Kidney (tissue), 14 donors: ENCODE data around the gene ZKSCAN5. TPM values are rescaled to one million over a fixed set of nuclear protein-coding genes. Genes with fewer than 3 reads are reported as not detected.

ENCODE experiments used
- DNase-seq, 5 donors: peaks; one replicate each; pipeline ENCODE4 v3.0.0-alpha.2; 2013 to 2020
- FAIRE-seq: peaks from 2 replicates; lab custom pipeline; 2012; peaks lifted over from hg19 to GRCh38; lab: Jason Lieb, UNC
- H3K27ac ChIP-seq, 2 donors: one replicate each; pipeline ENCODE4 v1.7.0; 2013; ENCODE audit warnings: low read depth in 2 of 2, low read length in 2 of 2, inconsistent platforms in 1 of 2
- H3K27me3 ChIP-seq: one replicate; pipeline ENCODE4 v1.7.1; 2013; ENCODE audit warnings: low read length, inconsistent platforms; ENCODE audit not compliant: control insufficient read depth, insufficient read depth
- H3K36me3 ChIP-seq, 3 donors: one replicate each; pipeline versions ENCODE4 v1.7.0 to v1.7.1; 2013; ENCODE audit warnings: low read length in 3 of 3, control low read depth in 1 of 3, inconsistent platforms in 1 of 3; ENCODE audit not compliant: insufficient read depth in 3 of 3, control insufficient read depth in 2 of 3
- H3K4me1 ChIP-seq, 3 donors: one replicate each; pipeline versions ENCODE4 v1.7.0 to v1.7.1; 2013; ENCODE audit warnings: low read length in 3 of 3, inconsistent platforms in 1 of 3, low read depth in 1 of 3; ENCODE audit not compliant: control insufficient read depth in 2 of 3, insufficient read depth in 2 of 3
- H3K4me3 ChIP-seq, 3 donors: one replicate each; pipeline versions ENCODE4 v1.7.0 to v1.8.1; 2013; ENCODE audit warnings: low read length in 3 of 3, control low read depth in 1 of 3, inconsistent platforms in 1 of 3
- H3K9ac ChIP-seq, 3 donors: one replicate each; pipeline versions ENCODE4 v1.7.0 to v1.7.1; 2013; ENCODE audit warnings: low read length in 3 of 3, control low read depth in 1 of 3, inconsistent platforms in 1 of 3
- H3K9me3 ChIP-seq, 3 donors: one replicate each; pipeline versions ENCODE4 v1.7.0 to v1.7.1; 2013; ENCODE audit warnings: low read length in 3 of 3, control low read depth in 1 of 3, inconsistent platforms in 1 of 3; ENCODE audit not compliant: control insufficient read depth in 2 of 3, insufficient read depth in 1 of 3
- CTCF ChIP-seq: IDR thresholded peaks from 3 replicates; pipeline ENCODE4 v1.5.1; 2012; ENCODE audit warnings: mild to moderate bottlenecking, moderate library complexity, borderline replicate concordance; ENCODE audit not compliant: insufficient read depth; ENCODE audit errors: extremely low read depth
- intact Hi-C: fragments of 100-400 bp; cut with DNase I; formaldehyde crosslinking; loops from one replicate; pipeline ENCODE4 v1.11.1; 2022
- polyA plus RNA-seq: library from polyadenylated mRNA; stranded (reverse); fragments of 350-450 nt; fragmentation: Illumina TruSeq; extraction: RNeasy Lipid Tissue Mini Kit (QIAGEN cat#74804); gene quantifications from one replicate; pipeline ENCODE4 v1.2.3, GENCODE V29; 2014; ENCODE audit warnings: low read depth, low replicate concordance; ENCODE audit not compliant: insufficient read depth
- total RNA-seq: library from RNA; stranded (reverse); fragmentation: NEBNext Ultra II Directional; extraction: Animal tissue kit (Norgen Biotek cat#: 25700); gene quantifications from one replicate; pipeline ENCODE4 v1.2.1, GENCODE V29; 2021
- donor health status: control.
- donor health status: control.
- donor health status: control.
- donor health status: control.
- donor health status: control.
- donor health status: DM: yes; HTN: yes; CAD: no.
- donor health status: Normal renal cell carcinoma (clear cell type).

The ZKSCAN5 gene
- total and polyA plus RNA-seq, 2 donors from 2014 or later = 4.6 to 9.1 TPM

GRCh38 chr7:99558306-99559174 is 54.1 kb downstream of the ZKSCAN5 start, which contains the start of gene ZNF655:
TSS of gene ZNF655 (plus strand) at chr7:99558642. CDS start at chr7:99560560, 1,918 bp downstream.
- Histone ChIP-seq H3K9ac (peak within 1 kb of the TSS; percentile 79 to 99 (median 84)), H3K27me3 (no peaks in the 10 kb centered on the region), H3K4me3 (peak within 1 kb of the TSS; percentile 80 to 89 (median 87)), H3K36me3 (peaks cover 15 to 28% (median 23%) of the 10 kb centered on the region in 3 donors), H3K9me3 (no peaks in the 10 kb centered on the region), H3K4me1 (peaks cover 0 to 8% (median 4%) of the 10 kb centered on the region in 3 donors), H3K27ac (peak within 1 kb of the TSS; percentile 89 to 98)
- no peak for TF ChIP-seq CTCF
- no peak for FAIRE-seq
- intact Hi-C loops = no loop called here
- DNase-seq = peak; percentile 96 to 98 (median 97)

- intact Hi-C loops = no loop called here
- peaks cover 0 to 8% (median 4%) of the 10 kb centered on the region in 3 donors for H3K4me1 ChIP-seq
- no peaks in the 10 kb centered on the region for H3K27me3 ChIP-seq
Measured at GRCh38 chr7:99559175-99559915, 54.9 kb downstream of the ZKSCAN5 start.

More at GRCh38 chr7:99559175-99559915, 54.9 kb downstream of the ZKSCAN5 start:
- Histone ChIP-seq H3K27ac (peak overlapping the region; percentile 89 to 98), H3K4me3 (peak overlapping the region; percentile 80 to 89 (median 87)), H3K9me3 (no peaks in the 10 kb centered on the region), H3K9ac (peak overlapping the region; percentile 60 to 99 (median 84)), H3K36me3 (peaks cover 18 to 35% (median 25%) of the 10 kb centered on the region in 3 donors)
- FAIRE-seq (no peak), DNase-seq (peak in 1 of 5 donors; percentile 63)
- no peak for TF ChIP-seq CTCF
